HG03175 (cell line): ENCODE data around the gene KPNA3.
"Not testable (repeated sequence)": the region's sequence is repeated elsewhere in the genome, so short reads cannot be mapped to it uniquely, and the experiment has no call there.

Experiments used
- ATAC-seq: cut with Tn5 transposase; IDR thresholded peaks from one replicate; pipeline ENCODE4 v1.9.1; 2021; ENCODE audit warnings: mild to moderate bottlenecking, moderate library complexity; ENCODE audit not compliant: unreplicated experiment

KPNA3 gene, protein sequence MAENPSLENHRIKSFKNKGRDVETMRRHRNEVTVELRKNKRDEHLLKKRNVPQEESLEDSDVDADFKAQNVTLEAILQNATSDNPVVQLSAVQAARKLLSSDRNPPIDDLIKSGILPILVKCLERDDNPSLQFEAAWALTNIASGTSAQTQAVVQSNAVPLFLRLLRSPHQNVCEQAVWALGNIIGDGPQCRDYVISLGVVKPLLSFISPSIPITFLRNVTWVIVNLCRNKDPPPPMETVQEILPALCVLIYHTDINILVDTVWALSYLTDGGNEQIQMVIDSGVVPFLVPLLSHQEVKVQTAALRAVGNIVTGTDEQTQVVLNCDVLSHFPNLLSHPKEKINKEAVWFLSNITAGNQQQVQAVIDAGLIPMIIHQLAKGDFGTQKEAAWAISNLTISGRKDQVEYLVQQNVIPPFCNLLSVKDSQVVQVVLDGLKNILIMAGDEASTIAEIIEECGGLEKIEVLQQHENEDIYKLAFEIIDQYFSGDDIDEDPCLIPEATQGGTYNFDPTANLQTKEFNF

DNA sequence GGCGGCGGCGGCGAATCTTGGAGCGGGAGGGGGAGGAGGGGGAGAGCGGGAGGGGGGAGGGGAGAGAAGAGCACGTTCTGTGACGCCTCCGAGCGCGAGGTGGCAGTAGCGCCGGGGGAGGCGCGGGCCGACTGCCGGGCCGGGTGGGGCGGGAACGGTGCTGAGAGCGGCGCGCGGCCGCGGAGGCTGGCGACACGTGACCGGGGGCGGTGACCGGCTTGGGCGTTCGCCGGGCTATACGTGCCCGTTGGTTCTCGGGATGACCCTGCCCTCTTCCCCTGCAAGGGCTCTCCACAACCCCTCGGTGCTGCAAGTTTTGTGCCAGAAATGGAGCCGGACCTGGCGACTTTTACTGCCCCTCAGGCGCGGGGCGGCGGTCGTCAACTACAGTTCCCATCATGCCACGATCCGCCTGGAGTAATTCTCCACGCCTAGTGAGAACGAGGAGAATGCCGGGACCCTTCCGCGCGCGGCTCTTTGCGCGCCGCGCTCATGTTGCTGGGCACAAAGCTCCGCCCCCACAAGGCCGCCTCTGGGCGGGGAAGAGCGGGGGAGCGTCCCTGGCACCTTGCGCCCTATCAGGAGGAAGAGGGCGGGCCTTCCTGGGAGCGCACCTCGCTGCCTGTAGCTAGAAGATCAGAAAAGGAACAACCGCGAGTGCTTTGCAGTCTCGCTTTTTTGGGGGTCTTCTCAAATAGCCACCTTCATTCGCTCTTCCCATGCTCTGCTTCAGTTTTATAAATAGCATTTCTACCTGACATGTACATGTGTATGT, at the start of gene KPNA3:
Gene KPNA3, minus strand, starts transcription at position 133 of the 775 bp plus-strand sequence. CDS start 176 bp downstream, outside the sequence.
- ATAC-seq = peak; percentile 86

DNA sequence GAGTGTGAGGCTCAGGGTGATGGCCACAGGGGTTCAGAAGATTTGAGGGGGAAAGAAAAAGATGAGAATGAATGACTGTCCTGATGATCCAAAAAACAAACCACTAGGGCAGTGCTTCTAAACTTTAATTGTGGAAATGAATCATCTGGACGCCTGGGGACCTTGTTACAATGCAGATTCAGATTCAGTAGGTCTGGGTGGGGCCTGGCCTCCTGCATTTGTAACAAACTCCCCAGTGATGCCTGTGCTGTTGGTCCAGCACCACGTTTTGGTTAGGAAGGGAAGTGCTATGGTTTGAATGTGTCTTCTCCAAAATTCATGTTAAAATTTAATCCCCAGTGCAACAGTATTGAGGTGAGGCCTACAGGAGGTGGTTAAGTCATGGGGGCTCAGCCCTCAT, 49.5 kb upstream of the KPNA3 start:
- ATAC-seq = no peak

DNA sequence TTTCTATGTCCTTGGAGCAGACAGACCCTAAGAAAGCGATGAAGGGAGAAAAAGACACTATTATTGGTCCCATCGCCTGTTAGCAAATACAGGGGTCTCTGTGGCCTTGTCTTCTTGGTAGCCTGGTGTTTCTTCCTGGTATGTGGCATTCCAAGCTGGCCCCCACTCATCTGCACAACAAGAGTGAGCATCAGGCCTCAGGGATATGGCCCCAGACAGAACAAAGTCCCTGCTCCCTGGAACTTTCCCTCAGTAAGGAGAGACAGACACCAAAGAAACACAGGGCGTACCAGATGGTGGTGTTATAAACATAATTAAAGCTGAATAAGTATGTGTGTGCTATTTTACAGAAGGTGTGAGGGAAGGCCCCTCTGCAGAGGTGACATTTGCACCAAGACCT, 48.2 kb upstream of the KPNA3 start:
- no peak for ATAC-seq

DNA sequence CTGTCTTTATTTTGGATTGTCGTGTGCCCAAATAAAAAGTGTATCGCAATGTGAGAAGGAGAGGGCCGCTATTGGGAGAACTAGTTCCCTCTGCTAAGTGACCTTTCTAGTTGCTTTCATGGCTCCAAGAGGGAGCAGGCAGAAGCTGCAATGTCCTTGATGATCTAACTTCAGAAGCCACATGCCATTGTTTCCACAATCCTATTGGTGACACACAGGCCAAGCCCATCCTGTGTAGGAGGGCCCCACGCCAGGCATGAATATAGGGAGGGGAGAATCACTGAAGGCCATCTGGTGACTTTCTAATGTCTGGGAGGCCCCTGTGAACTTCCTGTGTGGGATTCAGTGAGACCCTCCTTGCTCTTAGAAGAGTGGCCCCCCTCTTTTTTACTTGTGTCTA, 47.8 kb upstream of the KPNA3 start:
- ATAC-seq = no peak

DNA sequence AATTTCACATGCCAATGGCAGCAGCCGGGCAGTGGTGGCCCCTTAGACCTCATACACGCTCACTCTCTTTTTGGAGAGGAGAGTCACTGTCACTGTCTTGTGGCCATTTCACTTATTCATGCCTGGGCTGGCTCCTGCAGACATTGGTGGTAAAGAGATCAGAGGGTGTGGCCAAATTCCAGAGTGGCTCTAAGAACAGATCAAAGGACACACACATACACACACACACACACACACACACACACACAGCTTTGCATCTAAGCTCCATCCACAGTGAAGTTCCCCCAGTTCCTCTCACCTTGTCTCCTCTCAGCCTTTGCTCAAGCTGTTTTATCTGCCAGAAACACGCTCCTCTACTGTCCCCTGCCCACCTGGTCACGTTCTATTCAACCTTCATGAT, 46.5 kb upstream of the KPNA3 start:
- no peak for ATAC-seq

DNA sequence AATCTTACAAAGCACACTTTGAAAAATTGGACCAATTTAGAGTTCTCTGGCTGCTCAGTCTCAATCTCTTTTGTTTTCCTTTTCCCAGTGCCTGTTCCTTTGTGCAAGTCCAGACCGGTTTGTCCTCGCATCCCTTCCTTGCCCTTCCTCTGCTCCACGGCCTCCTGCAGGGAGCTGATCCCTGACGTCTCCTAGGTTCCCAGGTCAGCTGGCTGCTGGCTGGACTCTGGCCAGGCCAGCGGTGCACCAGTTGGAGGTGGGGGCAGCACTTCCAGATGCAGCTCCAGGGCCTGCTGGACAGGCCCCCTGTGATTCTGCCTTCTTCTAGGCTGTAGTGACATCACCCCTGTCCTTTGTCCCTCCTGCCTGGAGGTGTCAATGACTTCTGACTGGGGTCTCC, 44.0 kb upstream of the KPNA3 start:
- no peak for ATAC-seq

DNA sequence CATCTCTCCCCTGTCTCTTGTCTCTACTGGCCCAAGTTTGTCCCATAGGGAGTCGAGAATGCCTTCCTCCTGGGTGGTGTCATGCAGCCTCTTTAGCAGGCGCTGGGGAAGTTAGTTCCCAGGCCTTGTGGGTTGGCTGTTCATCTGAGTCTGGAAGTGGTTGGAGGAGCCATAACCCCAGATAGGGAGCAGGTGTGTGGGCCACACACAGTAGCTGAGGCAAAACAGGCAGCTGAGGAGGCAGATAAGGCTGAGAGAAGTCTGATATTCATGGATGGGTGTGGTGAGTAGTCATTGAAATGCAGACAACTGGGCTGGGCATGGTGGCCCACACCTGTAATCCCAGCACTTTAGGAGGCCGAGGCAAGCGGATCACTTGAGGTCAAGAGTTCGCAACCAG, 40.9 kb upstream of the KPNA3 start:
- ATAC-seq = no peak

DNA sequence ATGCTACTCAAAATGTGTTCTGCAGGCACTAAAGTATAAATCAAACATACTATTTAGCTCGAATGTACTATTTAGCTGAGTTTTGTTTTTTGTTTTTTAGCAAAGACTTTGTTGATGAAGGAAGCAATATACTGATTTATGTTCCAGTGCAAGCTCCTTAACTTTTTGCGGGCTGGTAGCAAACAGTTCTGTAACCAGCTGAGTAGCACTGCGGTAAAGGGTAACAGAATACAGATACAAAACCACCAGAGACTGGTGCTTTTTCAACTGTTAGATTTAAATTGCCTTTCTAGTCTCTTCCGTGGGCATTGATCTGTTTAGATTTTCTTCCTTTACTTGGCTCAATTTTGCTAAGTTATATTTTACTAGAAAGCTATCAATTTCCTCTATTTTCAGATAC, 39.0 kb upstream of the KPNA3 start:
- no peak for ATAC-seq

DNA sequence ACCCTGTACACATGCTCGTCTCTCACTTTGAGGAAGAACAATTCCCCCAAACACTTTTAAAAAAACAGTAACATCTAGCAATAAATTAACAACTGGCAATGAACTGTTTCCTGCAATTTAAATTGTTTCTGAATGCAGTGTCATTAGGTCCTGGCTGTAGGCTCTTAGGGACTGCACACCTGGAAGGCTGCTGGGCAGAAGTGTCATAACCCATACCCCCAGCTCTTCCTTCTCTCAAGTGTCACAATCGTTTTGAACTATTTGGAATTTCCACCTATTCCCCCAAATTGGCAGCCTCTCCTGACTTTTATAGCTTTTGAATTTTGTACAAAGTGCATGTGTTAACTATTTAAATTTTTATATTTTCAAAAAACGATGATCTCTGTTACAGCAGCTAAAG, 38.2 kb upstream of the KPNA3 start:
- no peak for ATAC-seq

DNA sequence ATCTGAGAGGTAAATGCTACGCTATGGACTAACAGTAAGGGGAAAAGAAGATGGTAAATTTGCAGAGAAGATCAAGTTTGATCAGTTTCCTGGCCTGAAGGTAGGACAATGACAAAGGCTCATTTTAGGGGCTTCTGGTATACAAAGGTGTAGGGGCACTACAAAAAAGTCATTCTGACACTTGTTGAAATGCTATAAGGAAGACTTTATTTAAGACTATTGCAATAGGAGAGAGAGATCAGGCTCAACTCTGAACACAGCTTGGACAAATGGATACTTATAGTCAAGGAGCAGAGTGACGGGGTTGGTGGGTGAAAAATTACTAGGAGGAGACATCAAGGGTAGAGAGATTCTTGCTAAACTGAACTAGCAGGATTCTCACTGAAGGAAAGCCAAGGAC, 37.2 kb upstream of the KPNA3 start:
- no peak for ATAC-seq

DNA sequence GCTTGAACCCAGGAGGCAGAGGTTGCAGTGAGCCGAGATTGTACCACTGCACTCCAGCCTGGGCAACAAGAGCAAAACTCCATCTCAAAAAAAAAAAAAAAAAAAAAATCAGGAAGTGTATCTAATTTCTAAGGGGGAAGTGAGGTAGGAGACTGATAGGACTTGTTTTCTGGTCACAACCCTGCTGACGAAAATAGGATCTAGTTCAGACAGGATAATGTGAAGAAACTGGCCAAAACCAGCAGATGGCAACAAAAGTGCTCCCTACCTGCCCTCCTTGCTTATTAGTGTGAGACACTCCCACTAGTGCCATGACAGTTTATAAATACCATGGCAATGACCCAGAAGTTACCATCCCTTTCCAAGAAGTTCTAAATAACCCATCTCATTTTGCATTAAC, 36.0 kb upstream of the KPNA3 start:
- no peak for ATAC-seq

DNA sequence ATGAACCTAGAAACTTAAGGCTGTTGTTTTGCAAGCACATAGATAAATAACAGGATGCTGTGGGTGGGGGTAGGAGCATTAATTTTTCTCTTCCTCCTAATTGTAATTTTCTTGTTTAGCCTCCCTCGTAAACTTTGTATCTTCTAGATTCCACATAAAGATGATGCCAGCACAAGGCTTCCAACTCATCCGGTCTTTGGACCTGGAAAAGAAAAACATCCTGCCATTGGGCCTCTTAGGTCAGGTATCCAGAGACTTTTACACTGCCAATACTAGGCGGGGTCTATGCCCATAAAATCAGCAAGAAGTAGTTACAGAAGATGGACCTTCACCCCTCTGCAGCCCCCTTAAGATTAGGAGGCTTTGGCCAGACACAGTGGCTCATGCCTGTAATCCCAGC, 35.4 kb upstream of the KPNA3 start:
- no peak for ATAC-seq

DNA sequence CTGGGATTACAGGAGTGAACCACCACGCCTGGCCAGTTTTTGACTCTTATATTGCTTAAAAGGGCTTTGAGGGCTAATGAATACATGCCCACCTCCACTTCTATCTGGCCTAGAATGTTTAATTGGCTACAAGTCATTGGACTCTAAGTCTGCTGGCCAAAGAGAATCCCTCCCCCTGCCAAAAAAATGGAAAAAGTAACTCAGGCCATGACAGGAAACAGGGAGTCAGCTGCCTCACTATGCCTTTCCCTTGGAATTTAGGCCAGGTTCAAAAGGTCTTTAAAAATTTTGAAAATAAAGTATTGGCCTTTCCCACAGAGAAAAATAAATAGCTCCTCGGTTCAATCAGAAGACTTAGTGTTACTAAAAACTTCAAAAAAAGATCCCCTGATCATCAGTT, 34.9 kb upstream of the KPNA3 start:
- ATAC-seq = no peak

DNA sequence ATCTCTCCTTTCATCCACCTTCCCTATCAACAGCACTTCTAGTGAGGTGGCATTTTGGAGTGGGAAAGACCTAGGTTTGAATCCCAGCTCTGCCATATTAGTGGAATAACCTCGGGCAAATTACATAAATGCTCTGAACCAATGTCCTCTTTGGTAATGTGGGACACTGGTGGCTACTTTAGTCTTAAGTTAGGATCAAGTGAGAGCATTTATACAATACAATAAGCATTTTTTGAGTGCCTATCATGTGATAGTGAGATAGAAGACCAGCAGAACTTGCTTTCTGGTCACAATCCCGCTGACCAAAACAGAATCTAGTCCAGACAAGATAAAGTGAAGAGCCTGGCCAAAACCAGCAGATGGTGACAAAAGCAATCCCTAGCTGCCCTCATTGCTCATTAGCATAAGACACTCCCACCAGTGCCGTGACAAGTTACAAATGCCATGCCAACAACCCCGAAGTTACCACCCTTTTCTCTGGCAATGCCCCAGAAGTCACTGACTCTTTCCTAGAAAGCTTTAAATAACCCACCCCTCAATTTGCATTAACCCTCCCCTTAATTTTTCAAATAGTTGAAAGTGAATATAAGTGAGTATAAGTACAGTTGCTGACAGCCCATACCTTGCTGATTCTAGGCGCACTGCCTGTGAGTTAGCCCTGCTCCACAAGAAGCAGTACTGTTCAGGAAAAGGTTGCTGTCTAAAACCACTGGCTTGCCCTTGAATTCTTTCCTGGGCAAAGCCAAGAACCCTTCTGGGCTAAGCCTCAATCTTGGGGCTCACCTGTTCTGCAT, 28.9 kb upstream of the KPNA3 start:
- no peak for ATAC-seq

DNA sequence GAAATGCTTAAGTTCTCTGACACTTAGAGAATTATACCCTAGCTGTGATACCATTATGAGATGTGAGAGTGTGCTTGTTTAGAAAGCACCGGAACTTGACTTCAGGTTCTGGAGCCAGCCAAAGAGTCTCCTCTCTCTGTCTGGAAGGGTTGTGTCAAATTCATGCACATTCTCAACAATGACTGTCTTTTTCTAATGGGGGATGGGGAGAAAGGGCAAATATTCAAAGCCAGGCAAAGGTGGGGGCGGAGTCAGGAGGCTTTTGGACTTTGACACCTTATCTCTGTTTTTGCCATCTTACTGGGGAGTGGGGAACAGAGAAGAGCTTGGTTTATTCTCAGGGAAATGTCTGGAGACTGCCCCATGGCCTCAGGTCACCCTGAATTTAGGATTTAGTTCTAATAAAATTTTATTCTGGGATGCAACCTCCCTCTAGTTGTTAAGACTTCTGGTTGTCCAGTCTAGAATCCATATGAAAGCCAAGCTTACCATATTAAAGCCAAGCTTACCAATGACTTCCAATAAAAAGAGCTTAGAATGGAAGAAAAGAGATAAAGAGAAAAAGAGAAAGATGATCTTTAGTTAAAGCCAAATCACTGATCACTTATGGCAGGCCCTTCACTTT, 28.2 kb upstream of the KPNA3 start:
- no peak for ATAC-seq

DNA sequence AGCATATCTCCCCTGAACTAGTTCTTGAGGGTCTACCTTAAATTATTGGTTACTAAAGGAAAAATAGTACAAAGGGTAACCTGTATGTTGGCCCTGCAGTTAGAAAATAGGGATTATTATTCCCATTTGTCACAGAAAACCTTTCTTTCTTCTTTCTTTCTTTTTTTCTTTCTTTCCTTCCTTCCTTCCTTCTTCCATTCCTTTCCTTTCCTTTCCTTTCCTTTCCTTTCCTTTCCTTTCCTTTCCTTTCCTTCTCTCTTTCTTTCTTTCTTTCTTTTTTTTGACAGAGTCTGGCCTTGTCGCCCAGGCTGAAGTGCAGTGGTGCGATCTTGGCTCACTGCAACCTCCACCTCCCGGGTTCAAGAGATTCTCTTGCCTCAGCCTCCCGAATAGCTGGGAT, 23.6 kb upstream of the KPNA3 start:
- ATAC-seq = not testable (repeated sequence)

DNA sequence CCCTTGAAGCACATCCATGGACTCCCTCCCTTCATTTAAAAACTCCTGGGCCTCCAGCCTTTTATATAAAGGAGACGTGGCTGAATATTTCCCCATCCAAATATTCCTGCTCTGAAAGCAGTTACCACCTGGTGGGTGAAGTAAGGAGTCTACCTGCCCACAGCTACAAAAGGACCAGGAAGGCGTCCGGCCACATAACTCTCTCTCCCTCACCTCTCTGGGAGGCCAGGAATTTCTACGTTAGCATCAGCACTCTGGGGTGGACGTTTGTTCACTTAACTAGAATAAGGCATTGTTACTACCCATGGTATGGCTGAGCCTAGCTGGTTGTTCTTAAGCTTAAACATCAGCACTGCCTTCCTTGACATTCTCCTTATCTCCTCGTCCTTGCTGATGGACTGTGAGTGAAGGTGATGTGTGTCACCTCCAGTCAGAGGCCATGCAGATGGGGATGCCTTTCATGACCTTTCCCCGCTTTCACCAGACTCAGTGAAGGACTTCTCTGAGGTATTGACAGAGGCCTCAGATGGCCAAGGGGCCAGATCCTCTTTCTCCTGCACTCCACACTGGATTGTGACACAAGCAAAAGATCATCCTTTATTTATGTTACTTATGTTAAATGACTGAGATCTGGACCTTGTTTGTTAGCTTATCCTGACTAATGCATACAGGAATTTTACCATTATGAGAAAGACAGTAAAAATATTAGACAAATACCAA, 22.2 kb upstream of the KPNA3 start:
- ATAC-seq = no peak

DNA sequence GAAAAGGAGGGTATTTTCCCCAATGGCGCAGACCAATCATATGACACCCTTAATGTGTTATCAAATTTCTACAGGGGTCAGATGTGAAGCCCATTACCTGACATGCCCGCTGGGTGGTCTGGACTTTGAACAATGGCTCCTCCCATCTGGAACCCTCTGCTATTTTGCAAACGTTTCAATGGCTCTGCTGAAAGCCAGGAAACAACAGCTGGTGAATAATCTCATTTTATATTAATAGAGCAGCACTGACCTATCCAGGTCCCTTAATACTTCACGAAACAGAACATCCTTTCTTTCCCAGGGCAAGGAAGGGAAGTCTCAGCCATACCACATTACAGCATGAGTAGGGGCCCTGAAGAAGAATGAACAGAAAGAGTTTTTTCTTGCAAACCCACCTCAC, 20.3 kb upstream of the KPNA3 start:
- ATAC-seq = no peak

DNA sequence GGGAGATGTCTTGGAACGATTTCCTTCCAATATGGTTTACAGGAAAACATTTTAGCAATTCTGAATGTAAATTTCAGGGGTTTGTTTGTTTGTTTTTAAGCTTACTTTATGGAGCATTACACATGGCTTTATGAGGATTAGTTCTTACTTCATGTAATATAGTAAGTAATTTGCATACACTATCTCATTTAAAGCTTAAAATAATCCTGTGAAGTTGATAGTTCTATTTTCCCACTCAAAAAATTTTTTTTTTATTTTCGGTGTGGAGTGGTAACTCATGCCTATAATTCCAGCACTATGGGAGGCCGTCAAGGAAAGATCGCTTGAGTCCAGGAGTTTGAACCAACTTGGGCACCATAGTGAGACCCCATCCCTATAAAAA, 19.0 kb upstream of the KPNA3 start:
- no peak for ATAC-seq
